ENCODE measurements around the gene NEBL. TPM values are rescaled to one million over a fixed set of nuclear protein-coding genes. Genes with fewer than 3 reads are reported as not detected.

The NEBL gene
- total RNA-seq, 1 experiment from 2014 or later, result 32.3 TPM

GRCh38 chr10:20822825-20823224 is 74.3 kb downstream of the NEBL start:
- Histone ChIP-seq H3K36me3 (ENCODE audit: control insufficient read depth, insufficient read depth, low read length) (no peaks in the 10 kb centered on the region; the same call in 1 of the 2 replicates), H3K27me3 (ENCODE audit: control insufficient read depth, insufficient read depth, low read length) (no peaks in the 10 kb centered on the region), H3K4me3 (ENCODE audit: low read depth in 2 of 2, low read length in 2 of 2) (no peak overlapping the region), H3K9me3 (ENCODE audit: control insufficient read depth, insufficient read depth, low read depth, low read length) (no peaks in the 10 kb centered on the region), H3K27ac (ENCODE audit: low read length) (no peak overlapping the region), H3K4me1 (ENCODE audit: control insufficient read depth, insufficient read depth, low read length) (no peaks in the 10 kb centered on the region)
- in situ Hi-C loops (cut with HindIII; ENCODE audit: low pct_unique_long_range_greater_than_20kb, low sequenced_read_pairs), result no loop called here
- CTCF ChIA-PET, result no interaction called here
- BruUV-seq (replicated peaks), result no TSS peak
- no peak for DNase-seq (ENCODE audit: low read depth, low spot score)
- no peak for TF ChIP-seq REST (IDR thresholded peaks at IDR 0.05; ENCODE audit: insufficient read depth in 1 of 2, low read depth in 2 of 2, low read length in 1 of 2)
- no peak for TF ChIP-seq POLR2AphosphoS5 (IDR thresholded peaks at IDR 0.05; ENCODE audit: low read depth, low read length)
- no peak for TF ChIP-seq TCF7L2 (IDR thresholded peaks at IDR 0.05; ENCODE audit: low read depth, low read length)
- no peak for TF ChIP-seq CTCF (IDR thresholded peaks at IDR 0.05)
- POLR2A ChIA-PET, result no interaction called here
- intact Hi-C loops (cut with micrococcal nuclease; ENCODE audit: unreplicated experiment), result no loop called here
- no peak for ATAC-seq

- ChIA-PET CTCF (no interaction called here), POLR2A (no interaction called here)
- no peaks in the 10 kb centered on the region for H3K9me3 ChIP-seq (ENCODE audit: control insufficient read depth, insufficient read depth, low read depth, low read length)
- no peak overlapping the region for H3K4me3 ChIP-seq (ENCODE audit: low read depth in 2 of 2, low read length in 2 of 2)
- H3K4me1 ChIP-seq (ENCODE audit: control insufficient read depth, insufficient read depth, low read length), result no peaks in the 10 kb centered on the region
- ATAC-seq (no peak), DNase-seq (ENCODE audit: low read depth, low spot score) (no peak)
- intact Hi-C loops (cut with micrococcal nuclease; ENCODE audit: unreplicated experiment) (no loop called here), in situ Hi-C loops (cut with HindIII; ENCODE audit: low pct_unique_long_range_greater_than_20kb, low sequenced_read_pairs) (no loop called here)
- TF ChIP-seq REST (IDR thresholded peaks at IDR 0.05; ENCODE audit: insufficient read depth in 1 of 2, low read depth in 2 of 2, low read length in 1 of 2), result no peak
- TF ChIP-seq POLR2AphosphoS5 (IDR thresholded peaks at IDR 0.05; ENCODE audit: low read depth, low read length), result no peak
- no peak for TF ChIP-seq CTCF (IDR thresholded peaks at IDR 0.05)
- no peak for TF ChIP-seq SIN3A (IDR thresholded peaks at IDR 0.05; ENCODE audit: borderline replicate concordance, insufficient read depth, low read depth, low read length)
- TF ChIP-seq TCF7L2 (IDR thresholded peaks at IDR 0.05; ENCODE audit: low read depth, low read length), result no peak
- H3K36me3 ChIP-seq (ENCODE audit: control insufficient read depth, insufficient read depth, low read length), result no peaks in the 10 kb centered on the region; the same call in 1 of the 2 replicates
- no peak overlapping the region for H3K27ac ChIP-seq (ENCODE audit: low read length)
- BruUV-seq (replicated peaks), result no TSS peak
- H3K27me3 ChIP-seq (ENCODE audit: control insufficient read depth, insufficient read depth, low read length), result no peaks in the 10 kb centered on the region
Observed at GRCh38 chr10:20817646-20818045, 79.5 kb downstream of the NEBL start.

Measured in Panc1 (cell line).